ENCODE results near the gene PPP2R2B. TPM values are rescaled to one million over a fixed set of nuclear protein-coding genes. Genes with fewer than 3 reads are reported as not detected.

The PPP2R2B gene
- polyA plus RNA-seq, 2 of the 4 experiments (the other 2 are of a cell fraction): not detected

DNA sequence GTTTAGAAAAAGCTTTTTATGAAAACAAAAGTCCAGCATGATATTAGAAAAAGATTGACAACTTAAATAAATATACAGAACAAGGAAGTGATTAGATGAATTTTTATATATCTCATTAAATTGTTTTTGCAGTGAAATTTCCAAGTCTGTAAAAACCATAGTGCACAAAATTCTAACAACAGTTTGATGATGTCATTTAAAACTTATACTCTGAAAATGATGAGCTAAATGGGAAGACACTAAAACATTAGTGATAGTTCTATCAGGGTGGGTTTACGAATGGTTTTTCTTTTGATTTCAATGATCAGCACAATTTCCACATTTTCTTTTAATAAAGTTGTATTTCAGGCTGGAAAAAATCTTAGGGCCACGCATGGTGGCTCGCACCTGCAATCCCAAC lies 236.1 kb downstream of the PPP2R2B start:
- DNase-seq (ENCODE audit: low read depth in 1 of 2, low spot score in 1 of 2) (no peak), ATAC-seq (no peak), FAIRE-seq (no peak)
- CTCF ChIA-PET: interaction anchor here (1.1 kb wide), 1 partner anchor 19 kb away, joined by 3 read pairs; no protein-coding TSS in a partner anchor
- no peaks in the 10 kb centered on the region for H3K4me1 ChIP-seq
- H3K9me3 ChIP-seq: no peaks in the 10 kb centered on the region
- POLR2A ChIA-PET: no interaction called here
- WGBS (ENCODE audit: missing lambda C conversion rate): 0% methylated on average over 3 of the region's 3 CpGs
- no peak for TF ChIP-seq FOSL2 (IDR thresholded peaks at IDR 0.05)
- no peak for TF ChIP-seq FOSL2 (CRISPR knock-in tag; IDR thresholded peaks at IDR 0.05)
- no peak for TF ChIP-seq GATA3 (IDR thresholded peaks at IDR 0.05; ENCODE audit: borderline replicate concordance)
- TF ChIP-seq HOXA7 (CRISPR knock-in tag; IDR thresholded peaks at IDR 0.05): no peak
- TF ChIP-seq JUNB (IDR thresholded peaks at IDR 0.05): no peak
- TF ChIP-seq EHMT2 (IDR thresholded peaks at IDR 0.05; ENCODE audit: low read depth): no peak
- no peak for TF ChIP-seq CHD4 (IDR thresholded peaks at IDR 0.05; ENCODE audit: borderline replicate concordance)
- no peak for TF ChIP-seq CHD2 (IDR thresholded peaks at IDR 0.05; ENCODE audit: low read length, partially characterized antibody)
- H3K27ac ChIP-seq: no peak overlapping the region
- no peak overlapping the region for H3K4me3 ChIP-seq
- no peak overlapping the region for H3K4me2 ChIP-seq

DNA sequence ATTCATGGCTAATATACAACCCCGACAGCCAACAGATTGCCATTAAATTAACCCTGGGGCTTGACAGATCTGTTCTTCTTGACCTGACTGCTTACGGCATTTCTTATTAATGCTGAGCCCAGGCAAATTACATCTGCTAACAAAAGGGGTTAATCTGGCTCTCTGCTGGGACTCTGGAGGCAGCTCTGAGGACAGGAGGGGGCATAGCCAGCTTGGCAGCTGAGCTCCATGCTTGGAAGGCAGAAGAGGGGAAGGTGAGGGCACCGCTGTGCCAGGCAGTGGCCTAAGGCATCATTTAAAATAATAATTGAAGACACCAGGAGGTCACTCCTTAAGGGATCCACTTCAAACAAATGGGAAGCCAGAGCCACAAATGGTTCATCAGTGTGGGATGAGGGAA lies 236.6 kb downstream of the PPP2R2B start:
- TF ChIP-seq CHD4 (IDR thresholded peaks at IDR 0.05; ENCODE audit: borderline replicate concordance) (no peak), TFCP2L1 (CRISPR knock-in tag; IDR thresholded peaks at IDR 0.05) (no peak), HOXB13 (CRISPR knock-in tag; IDR thresholded peaks at IDR 0.05; ENCODE audit: low read depth) (no peak), CBX8 (IDR thresholded peaks at IDR 0.05) (no peak), HOXB5 (CRISPR knock-in tag; IDR thresholded peaks at IDR 0.05) (no peak), PHF8 (IDR thresholded peaks at IDR 0.05; ENCODE audit: borderline replicate concordance, low read depth) (no peak)
- TF ChIP-seq, protein P1, sequence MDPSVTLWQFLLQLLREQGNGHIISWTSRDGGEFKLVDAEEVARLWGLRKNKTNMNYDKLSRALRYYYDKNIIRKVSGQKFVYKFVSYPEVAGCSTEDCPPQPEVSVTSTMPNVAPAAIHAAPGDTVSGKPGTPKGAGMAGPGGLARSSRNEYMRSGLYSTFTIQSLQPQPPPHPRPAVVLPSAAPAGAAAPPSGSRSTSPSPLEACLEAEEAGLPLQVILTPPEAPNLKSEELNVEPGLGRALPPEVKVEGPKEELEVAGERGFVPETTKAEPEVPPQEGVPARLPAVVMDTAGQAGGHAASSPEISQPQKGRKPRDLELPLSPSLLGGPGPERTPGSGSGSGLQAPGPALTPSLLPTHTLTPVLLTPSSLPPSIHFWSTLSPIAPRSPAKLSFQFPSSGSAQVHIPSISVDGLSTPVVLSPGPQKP (IDR thresholded peaks at IDR 0.05; ENCODE audit: low read depth, low read length): no peak
- TF ChIP-seq, protein P2, sequence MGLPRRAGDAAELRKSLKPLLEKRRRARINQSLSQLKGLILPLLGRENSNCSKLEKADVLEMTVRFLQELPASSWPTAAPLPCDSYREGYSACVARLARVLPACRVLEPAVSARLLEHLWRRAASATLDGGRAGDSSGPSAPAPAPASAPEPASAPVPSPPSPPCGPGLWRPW (IDR thresholded peaks at IDR 0.05): no peak
- TF ChIP-seq, protein P3, sequence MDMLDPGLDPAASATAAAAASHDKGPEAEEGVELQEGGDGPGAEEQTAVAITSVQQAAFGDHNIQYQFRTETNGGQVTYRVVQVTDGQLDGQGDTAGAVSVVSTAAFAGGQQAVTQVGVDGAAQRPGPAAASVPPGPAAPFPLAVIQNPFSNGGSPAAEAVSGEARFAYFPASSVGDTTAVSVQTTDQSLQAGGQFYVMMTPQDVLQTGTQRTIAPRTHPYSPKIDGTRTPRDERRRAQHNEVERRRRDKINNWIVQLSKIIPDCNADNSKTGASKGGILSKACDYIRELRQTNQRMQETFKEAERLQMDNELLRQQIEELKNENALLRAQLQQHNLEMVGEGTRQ (IDR thresholded peaks at IDR 0.05): no peak
- TF ChIP-seq, protein P4, sequence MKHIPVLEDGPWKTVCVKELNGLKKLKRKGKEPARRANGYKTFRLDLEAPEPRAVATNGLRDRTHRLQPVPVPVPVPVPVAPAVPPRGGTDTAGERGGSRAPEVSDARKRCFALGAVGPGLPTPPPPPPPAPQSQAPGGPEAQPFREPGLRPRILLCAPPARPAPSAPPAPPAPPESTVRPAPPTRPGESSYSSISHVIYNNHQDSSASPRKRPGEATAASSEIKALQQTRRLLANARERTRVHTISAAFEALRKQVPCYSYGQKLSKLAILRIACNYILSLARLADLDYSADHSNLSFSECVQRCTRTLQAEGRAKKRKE (CRISPR knock-in tag; IDR thresholded peaks at IDR 0.05; ENCODE audit: low read depth): no peak
- WGBS (ENCODE audit: missing lambda C conversion rate): 3% methylated on average over 3 of the region's 3 CpGs
- H3K9me3 ChIP-seq: no peaks in the 10 kb centered on the region
- no peak for DNase-seq (ENCODE audit: low read depth in 1 of 2, low spot score in 1 of 2)
- no peaks in the 10 kb centered on the region for H3K4me1 ChIP-seq
- ATAC-seq: no peak
- ChIA-PET POLR2A (no interaction called here), CTCF (interaction anchor here (1.1 kb wide), 1 partner anchor 18 kb away, joined by 3 read pairs; no protein-coding TSS in a partner anchor)
- FAIRE-seq: no peak
- H3K27ac ChIP-seq: no peak overlapping the region
- no peak overlapping the region for H3K4me3 ChIP-seq
- H3K4me2 ChIP-seq: no peak overlapping the region

DNA sequence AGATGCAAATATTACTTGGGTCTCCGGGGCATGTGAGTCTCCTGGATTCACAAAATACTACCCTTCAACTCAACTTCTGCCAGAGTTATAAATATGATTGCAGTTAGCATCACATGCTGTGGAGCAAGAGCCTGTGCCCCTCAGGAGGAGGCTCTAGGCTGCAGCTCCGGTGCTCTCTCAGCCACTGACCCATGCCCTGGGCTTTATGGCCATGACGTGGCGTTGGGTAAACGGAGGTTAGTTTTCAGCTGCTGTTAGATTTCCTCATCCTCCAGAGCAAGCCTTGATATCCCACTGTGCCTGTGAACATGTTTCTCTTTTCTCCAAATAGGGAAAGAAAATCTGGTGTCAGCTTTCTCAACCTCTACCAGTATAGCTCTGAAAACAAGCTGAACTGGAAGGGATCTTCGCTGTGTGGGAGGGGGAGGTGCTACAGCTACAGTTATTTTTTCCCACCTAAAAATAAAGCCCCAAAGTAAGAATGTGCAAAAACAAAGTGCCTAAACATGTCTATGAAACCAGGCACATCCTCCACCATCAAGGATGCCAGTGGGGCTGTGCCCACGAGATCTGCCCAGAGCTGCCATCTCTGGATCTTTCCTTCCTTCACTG lies 238.2 kb downstream of the PPP2R2B start:
- ATAC-seq (no peak), FAIRE-seq (no peak), DNase-seq (ENCODE audit: low read depth in 1 of 2, low spot score in 1 of 2) (no peak)
- 0% methylated on average over 7 of the region's 7 CpGs for WGBS (ENCODE audit: missing lambda C conversion rate)
- TF ChIP-seq, protein P5, sequence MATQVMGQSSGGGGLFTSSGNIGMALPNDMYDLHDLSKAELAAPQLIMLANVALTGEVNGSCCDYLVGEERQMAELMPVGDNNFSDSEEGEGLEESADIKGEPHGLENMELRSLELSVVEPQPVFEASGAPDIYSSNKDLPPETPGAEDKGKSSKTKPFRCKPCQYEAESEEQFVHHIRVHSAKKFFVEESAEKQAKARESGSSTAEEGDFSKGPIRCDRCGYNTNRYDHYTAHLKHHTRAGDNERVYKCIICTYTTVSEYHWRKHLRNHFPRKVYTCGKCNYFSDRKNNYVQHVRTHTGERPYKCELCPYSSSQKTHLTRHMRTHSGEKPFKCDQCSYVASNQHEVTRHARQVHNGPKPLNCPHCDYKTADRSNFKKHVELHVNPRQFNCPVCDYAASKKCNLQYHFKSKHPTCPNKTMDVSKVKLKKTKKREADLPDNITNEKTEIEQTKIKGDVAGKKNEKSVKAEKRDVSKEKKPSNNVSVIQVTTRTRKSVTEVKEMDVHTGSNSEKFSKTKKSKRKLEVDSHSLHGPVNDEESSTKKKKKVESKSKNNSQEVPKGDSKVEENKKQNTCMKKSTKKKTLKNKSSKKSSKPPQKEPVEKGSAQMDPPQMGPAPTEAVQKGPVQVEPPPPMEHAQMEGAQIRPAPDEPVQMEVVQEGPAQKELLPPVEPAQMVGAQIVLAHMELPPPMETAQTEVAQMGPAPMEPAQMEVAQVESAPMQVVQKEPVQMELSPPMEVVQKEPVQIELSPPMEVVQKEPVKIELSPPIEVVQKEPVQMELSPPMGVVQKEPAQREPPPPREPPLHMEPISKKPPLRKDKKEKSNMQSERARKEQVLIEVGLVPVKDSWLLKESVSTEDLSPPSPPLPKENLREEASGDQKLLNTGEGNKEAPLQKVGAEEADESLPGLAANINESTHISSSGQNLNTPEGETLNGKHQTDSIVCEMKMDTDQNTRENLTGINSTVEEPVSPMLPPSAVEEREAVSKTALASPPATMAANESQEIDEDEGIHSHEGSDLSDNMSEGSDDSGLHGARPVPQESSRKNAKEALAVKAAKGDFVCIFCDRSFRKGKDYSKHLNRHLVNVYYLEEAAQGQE (IDR thresholded peaks at IDR 0.05): no peak
- Histone ChIP-seq H3K9me3 (no peaks in the 10 kb centered on the region), H3K4me3 (no peak overlapping the region), H3K27ac (no peak overlapping the region), H3K4me2 (no peak overlapping the region), H3K4me1 (no peaks in the 10 kb centered on the region)
- ChIA-PET CTCF (interaction anchor here (1.0 kb wide), 1 partner anchor 9 kb away, joined by 4 read pairs; no protein-coding TSS in a partner anchor), POLR2A (no interaction called here)
